K562 treated with DMSO at 1 percent for 24 hours (cell line): ENCODE measurements around the gene TBCE. TPM values are rescaled to one million over a fixed set of nuclear protein-coding genes. Genes with fewer than 3 reads are reported as not detected.

ENCODE experiments used
- total RNA-seq: library from RNA; unstranded; fragments of 300-600 nt; gene quantifications from 2 replicates; pipeline ENCODE4 v1.2.3, GENCODE V29; 2022; ENCODE audit warnings: low read depth; ENCODE audit not compliant: insufficient read depth

The TBCE gene
- 23.3 and 32.7 TPM in 2 replicates for total RNA-seq

GRCh38 chr1:235367000-235367908 is at the start of gene TBCE:
Gene TBCE, plus strand, starts transcription at chr1:235367427. Its CDS starts 12,623 bp downstream, at chr1:235380050.

GRCh38 chr1:235327559-235328270 is 39.5 kb upstream of the TBCE start, which contains the start of gene ARID4B:
Gene ARID4B, minus strand, starts transcription at chr1:235328179. Its CDS starts 1,260 bp downstream, at chr1:235326919.

GRCh38 chr1:235328271-235329138 is 38.7 kb upstream of the TBCE start, which contains the start of gene GGPS1:
Gene GGPS1, plus strand, starts transcription at chr1:235328570. Its CDS starts 6,695 bp downstream, at chr1:235335265.

Other genes starting within 250 kb of the TBCE start
- gene TOMM20, start 238.6 kb upstream of the TBCE start, total RNA-seq = 92.2 and 93.7 TPM in 2 replicates
- gene RBM34, start 206.2 kb upstream of the TBCE start, total RNA-seq = 105 and 134 TPM in 2 replicates
- 14.5 and 14.8 TPM in 2 replicates for gene ARID4B, start 39.2 kb upstream of the TBCE start, total RNA-seq
- gene GGPS1, start 38.9 kb upstream of the TBCE start, total RNA-seq = 22.2 and 23.1 TPM in 2 replicates
- 8.9 and 13.0 TPM in 2 replicates for gene B3GALNT2, start 137.0 kb downstream of the TBCE start, total RNA-seq